ENCODE measurements around the gene VOPP1.

DNA sequence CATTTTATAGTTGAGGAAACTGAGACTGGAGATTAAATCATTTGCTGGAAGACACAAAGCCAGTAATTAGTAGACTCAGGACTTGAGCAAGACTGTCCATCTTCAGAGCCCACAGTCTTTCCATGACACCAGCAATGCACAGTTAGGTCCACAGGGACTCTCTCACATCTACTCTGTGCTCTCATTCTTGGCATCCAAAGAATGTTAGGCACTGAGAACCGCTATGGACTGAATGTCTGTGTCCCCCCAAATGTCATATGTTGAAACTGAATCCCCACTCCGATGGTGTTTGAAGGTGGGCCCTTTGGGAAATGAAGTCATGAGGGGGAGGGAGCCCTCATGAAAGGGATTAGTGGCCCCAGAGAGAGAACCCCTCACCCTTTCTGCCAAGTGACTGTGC, 106.6 kb downstream of the VOPP1 start:
- TF ChIP-seq, protein P1, sequence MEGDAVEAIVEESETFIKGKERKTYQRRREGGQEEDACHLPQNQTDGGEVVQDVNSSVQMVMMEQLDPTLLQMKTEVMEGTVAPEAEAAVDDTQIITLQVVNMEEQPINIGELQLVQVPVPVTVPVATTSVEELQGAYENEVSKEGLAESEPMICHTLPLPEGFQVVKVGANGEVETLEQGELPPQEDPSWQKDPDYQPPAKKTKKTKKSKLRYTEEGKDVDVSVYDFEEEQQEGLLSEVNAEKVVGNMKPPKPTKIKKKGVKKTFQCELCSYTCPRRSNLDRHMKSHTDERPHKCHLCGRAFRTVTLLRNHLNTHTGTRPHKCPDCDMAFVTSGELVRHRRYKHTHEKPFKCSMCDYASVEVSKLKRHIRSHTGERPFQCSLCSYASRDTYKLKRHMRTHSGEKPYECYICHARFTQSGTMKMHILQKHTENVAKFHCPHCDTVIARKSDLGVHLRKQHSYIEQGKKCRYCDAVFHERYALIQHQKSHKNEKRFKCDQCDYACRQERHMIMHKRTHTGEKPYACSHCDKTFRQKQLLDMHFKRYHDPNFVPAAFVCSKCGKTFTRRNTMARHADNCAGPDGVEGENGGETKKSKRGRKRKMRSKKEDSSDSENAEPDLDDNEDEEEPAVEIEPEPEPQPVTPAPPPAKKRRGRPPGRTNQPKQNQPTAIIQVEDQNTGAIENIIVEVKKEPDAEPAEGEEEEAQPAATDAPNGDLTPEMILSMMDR (IDR thresholded peaks at IDR 0.05; ENCODE audit: low read length) = no peak
- TF ChIP-seq EZH2 (optimal IDR thresholded peaks at IDR 0.05; ENCODE audit: low read depth, low read length) = no peak
